HG02870 (cell line): Measurements from ENCODE around the gene GKN1.

Experiments
- ATAC-seq: cut with Tn5 transposase; IDR thresholded peaks from one replicate; pipeline ENCODE4 v1.9.1; 2021; ENCODE audit warnings: mild to moderate bottlenecking, moderate library complexity; ENCODE audit not compliant: unreplicated experiment

GKN1 gene

DNA sequence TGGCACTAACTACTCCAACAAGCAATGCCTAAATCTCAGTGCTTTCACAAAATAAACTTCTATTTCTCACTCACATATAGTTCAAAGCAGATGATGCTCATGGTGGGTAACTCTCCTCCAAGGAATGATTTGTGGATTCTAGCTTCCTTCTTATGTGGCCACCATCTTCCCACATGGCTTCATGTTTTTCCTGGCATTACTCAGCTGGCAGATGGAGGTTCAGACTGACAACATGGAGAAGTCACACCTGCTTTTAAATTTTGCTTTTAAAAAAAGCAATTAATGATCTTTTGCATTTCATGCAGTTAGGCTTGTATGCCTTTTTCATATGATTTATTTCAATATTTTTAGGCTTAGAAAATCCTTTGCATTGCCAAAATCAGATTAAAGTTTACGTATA lies 15.4 kb upstream of the GKN1 start:
- ATAC-seq: no peak

DNA sequence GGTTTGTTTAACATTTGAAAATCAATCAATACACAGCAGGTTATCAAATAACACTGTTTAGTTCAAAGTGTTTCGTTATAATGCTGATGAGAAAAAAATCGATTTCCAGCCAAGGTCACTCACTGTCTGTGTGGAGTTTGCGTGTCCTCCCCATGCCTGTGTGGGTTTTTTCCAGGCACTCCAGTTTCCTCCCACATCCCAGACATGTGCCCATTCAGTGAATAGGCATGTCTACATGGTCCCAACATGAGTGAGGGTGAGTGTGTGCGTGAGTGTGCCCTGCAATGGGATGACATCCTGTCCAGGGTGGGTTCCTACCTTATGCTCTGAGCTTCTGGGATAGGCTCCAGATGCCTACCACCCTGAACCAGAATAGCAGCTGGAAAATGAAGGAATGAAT lies 13.1 kb upstream of the GKN1 start:
- ATAC-seq: no peak

- ATAC-seq: no peak
Measured at GRCh38 chr2:68964282-68964681, 10.2 kb upstream of the GKN1 start.

DNA sequence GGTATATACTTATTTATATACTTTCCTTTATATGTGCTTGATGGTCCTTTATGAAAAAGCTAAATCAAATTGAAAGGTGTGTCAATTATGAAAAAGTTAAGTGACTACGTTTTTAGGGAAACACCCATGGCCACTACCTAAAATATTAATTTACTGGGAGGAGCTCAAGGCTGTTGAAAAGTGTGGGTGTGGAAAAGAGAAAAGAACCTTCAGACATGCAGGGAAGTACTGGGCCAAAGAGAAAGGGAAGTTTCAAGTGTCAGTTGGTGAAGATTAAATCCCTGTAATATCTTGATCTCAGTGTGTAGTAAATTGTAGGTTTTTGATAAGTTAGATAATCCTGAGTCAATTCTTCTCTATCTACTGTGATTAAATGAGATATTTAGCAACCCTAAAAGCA lies 6.2 kb upstream of the GKN1 start:
- ATAC-seq: no peak

- ATAC-seq: no peak
Measured at GRCh38 chr2:68969736-68970490, 4.5 kb upstream of the GKN1 start.

DNA sequence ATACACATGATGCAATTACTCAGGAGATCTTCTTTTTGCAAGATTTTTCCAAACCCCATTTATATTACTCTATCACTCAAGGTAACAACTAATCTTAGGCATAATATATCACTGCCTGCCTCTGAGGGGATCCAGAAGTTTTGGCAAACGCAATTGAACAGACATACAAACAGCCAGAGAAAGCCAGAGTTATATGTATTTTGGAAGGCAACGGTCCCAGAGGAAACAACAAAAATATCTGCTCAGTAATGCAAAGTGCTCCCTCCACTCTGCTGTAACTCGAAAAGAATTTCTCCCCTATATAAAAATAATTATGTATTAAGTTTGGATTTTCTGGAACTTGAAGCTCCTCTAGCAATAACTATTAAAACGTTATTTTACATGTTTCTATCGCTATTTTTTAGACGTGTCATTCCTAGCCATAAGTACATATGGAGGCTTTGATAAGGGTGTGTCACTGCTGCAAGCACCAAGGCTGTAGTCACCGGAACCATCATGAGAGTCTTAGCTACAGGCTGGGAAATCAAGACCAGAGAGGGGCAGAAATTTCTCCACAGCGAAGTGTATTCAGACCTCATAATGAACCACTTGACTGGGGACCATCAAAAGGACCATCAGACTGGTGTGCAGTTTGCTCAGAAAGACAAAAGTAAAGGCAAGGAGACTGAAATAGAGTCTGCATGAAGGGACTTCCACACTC lies 3.7 kb upstream of the GKN1 start:
- ATAC-seq: no peak

DNA sequence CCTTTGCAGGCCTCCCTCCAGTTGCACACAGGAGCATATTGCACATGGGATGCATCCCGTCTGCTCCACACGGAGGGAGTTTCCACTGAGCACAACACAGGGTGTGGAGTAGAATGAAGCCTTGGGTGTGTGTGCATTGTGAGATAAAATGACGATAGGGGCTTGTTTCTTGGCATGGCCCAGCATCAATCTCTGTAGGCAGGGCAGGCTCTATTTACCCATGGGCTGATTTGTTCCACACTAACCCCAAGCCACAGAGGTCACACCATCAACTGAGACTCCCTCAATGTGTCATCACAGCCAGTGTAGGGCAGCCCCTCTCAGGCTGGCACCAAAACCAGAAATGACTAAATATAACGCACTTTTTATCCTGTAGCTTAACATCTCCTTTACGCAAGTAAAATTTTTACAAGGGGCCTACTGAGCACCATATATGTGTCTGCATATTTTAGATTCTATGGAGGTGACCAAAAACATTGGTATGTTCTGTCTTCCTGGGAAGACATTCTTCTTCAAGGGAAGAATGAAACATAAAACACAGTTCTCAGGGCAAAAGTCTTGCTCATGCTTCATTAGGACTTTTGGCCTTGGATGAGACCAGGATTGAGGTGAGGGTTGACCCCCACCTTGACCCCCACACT lies 2.7 kb upstream of the GKN1 start:
- ATAC-seq: no peak

DNA sequence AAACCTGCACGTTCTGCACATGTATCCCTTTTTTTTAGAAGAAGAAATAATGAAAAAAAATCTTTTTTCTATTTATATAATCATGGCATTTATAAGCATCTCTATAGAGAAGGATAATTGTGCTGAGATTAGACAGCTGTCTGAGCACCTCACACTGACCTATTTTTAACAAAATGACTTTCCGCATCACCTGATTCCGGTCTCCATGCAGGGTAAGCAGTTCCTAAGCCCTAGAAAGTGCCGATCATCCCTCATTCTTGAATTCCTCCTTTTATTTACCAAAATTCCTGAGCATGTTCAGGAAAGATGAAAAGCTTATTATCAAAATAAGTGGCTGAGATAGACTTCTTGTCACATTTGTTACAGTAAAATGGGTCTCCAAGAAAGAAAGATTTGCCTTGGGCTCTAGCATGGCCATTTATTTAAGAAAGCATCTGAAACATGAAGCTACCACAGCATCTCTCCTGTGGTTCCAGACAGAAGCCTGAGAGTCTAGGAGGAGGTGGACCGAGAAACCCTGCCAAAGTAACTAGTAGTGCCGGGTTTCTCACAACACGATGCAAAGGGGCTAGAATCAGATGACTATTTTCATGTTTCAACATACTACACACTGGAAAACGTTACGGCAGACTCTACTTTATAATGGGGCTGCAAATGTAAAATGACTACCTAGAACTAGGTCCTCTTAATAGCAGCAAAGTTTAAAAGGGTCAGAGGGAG lies 670 bp downstream of the GKN1 start:
- no peak for ATAC-seq

GRCh38 chr2:68975844-68976243 lies 1.4 kb downstream of the GKN1 start:
- no peak for ATAC-seq

- no peak for ATAC-seq
Measured at GRCh38 chr2:68977453-68977852, 3.0 kb downstream of the GKN1 start.

- ATAC-seq: no peak
Measured at GRCh38 chr2:68978098-68978497, 3.7 kb downstream of the GKN1 start.

GRCh38 chr2:68980956-68981355 lies 6.5 kb downstream of the GKN1 start:
- no peak for ATAC-seq

- ATAC-seq: no peak
Measured at GRCh38 chr2:68987021-68987503, 12.6 kb downstream of the GKN1 start.

GRCh38 chr2:68989035-68989434 lies 14.6 kb downstream of the GKN1 start:
- ATAC-seq: no peak

DNA sequence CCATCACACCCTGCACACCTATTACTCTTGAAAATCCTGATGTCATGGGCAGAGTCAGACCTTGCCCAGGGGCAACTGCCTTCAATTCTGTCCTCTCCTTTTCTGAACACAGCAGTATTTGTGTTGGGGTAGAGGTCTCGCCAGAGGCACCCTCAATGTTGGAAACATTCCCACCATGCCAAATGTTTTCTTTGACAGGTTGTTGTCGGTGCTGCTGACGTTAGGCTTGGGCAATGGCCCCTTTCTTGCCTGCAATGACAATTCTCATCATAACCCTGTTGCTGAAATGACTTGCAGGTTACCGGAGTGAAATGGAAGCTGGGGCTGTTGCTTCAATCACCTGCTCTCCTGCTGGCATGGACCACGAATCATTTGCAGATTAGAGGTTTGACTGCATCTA lies 17.9 kb downstream of the GKN1 start:
- no peak for ATAC-seq

DNA sequence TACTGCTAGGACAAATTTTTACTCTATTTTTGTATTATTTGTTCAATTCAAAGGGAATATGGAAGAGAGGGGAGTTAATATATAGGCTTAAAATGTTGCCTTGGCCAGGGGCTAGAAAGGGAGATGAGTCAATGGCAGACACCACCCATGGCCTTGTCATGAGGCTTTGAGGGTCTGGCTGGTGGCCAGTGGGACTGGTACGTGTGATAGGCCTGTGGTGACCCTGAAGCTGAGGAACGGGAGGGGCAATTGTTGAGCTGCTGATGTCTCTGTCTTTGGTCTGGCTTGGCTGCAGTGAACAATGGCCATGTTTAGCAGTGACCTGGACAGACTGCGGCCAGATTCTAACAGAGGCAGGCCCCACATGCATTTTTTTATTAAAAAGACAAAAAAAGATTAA lies 18.5 kb downstream of the GKN1 start:
- no peak for ATAC-seq

DNA sequence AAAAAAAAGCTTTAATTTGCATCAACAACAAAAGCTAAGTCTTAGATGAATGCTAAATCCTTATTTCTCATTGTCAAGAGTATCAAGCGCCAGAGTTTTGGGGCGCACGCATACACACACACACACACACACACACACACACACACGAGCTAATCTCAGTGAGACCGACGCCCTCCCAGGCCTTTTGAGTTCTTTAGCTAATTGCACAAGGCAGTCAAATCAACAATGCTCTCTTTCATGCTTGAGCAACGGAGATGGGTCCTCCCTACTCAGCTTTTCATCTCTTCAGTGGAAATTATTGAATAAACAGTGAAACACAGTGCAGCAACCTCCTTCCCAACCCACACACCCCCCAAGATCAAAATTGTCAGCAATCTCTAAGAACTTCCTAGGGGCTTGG lies 19.2 kb downstream of the GKN1 start:
- ATAC-seq: no peak

GRCh38 chr2:68994864-68995263 lies 20.4 kb downstream of the GKN1 start:
- ATAC-seq: no peak

GRCh38 chr2:68995916-68996315 lies 21.5 kb downstream of the GKN1 start:
- ATAC-seq: no peak

DNA sequence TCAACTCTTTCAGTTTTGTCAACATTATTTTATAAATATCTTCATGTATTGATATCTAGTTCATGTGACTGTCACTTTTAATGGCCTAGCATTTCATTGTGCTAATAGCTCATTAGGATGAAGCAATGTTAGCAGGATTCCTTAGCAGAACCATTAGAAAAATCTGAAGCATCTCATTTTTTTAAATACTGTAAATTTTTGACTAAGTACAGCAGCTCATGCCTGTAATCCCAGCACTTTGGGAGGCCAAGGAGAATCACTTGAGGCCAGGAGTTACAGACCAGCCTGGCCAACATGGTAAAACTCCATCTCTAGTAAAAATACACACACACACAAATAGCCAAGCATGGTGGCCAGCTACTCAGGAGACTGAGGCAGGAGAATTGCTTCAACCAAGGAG lies 23.0 kb downstream of the GKN1 start:
- ATAC-seq: no peak

DNA sequence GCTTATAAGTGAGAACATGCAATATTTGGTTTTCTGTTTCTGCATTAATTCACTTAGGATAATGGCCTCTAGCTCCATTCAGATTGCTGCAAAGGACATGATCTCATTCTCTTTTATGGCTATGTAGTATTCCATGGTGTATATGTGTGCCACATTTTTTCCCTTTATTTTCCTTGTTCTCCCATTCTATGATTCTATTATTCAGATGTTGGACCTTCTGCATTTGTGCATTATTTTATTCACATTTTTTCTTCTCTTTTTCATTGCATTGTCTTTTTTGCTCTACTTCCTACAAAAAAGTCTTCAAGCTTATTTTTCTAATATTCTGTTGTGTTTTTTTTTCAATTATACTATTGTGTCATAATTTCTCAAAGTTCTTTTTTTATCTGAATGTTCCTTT lies 27.4 kb downstream of the GKN1 start:
- no peak for ATAC-seq
